GM19193 (cell line): ENCODE data around the gene PRKAB1.
A peak's percentile ranks its signal among the peaks of the same experiment; 100 is the strongest.

Source experiments
- POLR2A ChIP-seq: IDR thresholded peaks from 4 replicates; pipeline ENCODE4 v1.6.1; 2011; ENCODE audit not compliant: insufficient read depth, insufficient read length; ENCODE audit errors: extremely low read depth

PRKAB1 gene

DNA sequence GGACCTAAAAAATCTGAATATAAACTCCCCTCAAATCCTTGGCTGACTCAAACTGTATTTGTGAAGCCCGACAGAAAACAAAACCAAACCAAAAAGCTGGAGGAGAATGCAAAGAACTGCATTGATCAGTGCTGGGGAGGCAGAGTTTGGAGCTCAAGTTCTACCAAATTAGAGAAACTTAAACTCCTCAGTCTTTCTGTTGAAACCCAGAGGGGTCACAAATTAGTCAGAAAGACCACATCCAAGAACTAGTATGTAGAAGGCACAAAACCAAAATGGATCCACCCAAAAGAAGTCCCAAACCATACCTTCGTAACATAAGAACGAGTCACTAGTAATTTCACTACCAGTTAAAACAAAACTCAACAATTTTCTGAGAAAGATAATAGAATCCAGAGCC is 15.3 kb upstream of the PRKAB1 start:
- TF ChIP-seq POLR2A: no peak

DNA sequence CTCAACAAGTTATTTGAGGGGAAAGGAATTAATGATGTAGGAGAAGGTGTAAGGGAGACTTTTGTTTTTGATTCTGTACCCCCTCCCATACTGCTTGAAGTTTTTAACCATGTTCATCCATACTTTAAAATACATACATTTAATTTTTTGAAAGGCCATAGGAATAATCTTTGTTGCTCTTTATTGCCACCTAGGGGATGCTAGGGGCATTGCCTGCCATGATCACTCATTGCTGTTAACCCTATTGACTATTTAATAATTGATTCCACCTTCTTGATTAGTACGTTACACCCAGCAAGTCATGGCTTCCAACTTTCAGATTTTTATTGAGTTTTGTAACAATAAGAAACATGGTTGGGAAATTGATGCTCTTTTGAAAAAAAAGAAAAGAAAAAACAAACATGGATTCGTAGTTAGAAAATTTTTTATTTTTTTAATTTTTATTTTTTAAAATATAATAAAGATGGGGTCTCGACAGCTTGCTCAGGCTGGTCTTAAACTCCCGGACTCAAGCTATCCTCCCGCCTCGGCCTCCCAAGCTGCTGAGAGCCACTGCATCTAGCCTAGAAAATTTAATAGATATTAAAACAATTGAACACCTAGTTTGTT is 8.5 kb upstream of the PRKAB1 start:
- TF ChIP-seq POLR2A: no peak

- no peak for TF ChIP-seq POLR2A
These were observed 7.9 kb upstream of the PRKAB1 start for GRCh38 chr12:119660076-119660475.

GRCh38 chr12:119661882-119662281 is 6.1 kb upstream of the PRKAB1 start:
- TF ChIP-seq POLR2A: no peak

DNA sequence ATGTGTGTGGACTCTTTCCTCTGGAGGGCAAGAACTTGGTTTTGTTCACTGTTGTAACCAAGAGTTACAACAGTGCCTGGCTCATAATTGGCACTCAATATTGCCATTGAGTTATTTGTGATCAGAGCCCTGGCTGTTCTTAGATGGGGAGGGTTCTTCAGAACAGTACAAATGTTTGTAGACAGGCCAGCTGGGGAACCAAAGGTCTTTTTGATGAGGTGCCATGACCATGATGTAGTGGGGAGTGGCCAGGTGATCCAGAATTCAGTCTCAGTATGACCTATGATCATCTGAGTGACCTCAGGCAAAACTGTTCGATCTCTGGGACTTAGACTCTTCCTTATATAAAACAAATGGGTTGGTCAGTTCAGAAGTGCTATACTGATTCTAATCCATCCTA is 3.3 kb upstream of the PRKAB1 start:
- no peak for TF ChIP-seq POLR2A

GRCh38 chr12:119665164-119665929 is 2.6 kb upstream of the PRKAB1 start:
- no peak for TF ChIP-seq POLR2A

DNA sequence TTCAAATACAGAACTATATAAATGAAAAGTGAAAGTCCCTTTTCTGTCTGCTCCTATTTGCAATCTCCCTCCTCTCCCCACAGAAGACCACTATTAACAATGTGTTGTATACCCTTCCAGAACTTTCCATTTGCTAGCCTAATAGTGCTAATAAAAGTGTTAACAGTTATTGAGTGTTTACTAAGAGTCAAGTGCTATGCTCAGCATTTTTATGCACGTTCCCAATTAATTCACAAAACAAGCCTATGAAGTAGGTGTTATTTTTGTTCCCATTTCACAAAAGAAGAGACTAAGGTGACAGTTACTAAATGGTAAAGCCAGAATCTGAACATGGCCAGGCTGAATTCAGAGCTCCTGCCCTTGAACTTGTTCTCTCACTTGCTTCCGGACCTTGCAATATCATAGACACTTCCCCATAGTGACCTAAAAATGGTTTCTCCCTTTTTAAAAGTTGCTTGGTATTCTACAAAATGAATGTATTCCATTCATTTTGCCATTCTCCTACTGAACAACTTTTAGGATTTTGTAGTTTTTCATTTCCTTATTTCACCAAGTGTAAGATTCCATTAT is 1.6 kb upstream of the PRKAB1 start:
- TF ChIP-seq POLR2A: no peak

- TF ChIP-seq POLR2A: no peak
These were observed 895 bp upstream of the PRKAB1 start for GRCh38 chr12:119666900-119667576.

DNA sequence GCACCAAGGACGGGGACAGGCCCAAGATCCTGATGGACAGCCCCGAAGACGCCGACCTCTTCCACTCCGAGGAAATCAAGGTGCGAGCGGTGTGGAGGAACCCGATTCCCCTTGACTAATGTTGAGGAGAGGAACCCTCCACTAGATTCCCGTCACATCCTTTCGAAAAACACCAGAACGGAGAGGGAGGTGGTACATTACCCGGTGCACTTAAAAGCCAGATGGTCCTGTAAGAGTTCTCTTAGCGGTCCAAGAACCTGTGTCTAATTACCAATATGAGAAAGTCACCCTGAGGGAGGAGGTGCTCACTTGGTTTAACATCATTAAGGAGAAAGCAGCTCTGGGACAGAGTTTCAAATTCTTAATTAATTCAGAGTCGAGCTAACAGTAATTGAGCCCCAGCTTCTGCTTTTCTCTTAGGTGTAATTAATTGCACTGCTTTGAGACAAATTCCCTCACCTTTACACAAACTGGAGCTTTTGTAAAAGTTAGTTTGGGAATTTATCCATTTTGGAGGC is 450 bp downstream of the PRKAB1 start:
- TF ChIP-seq POLR2A: no peak

DNA sequence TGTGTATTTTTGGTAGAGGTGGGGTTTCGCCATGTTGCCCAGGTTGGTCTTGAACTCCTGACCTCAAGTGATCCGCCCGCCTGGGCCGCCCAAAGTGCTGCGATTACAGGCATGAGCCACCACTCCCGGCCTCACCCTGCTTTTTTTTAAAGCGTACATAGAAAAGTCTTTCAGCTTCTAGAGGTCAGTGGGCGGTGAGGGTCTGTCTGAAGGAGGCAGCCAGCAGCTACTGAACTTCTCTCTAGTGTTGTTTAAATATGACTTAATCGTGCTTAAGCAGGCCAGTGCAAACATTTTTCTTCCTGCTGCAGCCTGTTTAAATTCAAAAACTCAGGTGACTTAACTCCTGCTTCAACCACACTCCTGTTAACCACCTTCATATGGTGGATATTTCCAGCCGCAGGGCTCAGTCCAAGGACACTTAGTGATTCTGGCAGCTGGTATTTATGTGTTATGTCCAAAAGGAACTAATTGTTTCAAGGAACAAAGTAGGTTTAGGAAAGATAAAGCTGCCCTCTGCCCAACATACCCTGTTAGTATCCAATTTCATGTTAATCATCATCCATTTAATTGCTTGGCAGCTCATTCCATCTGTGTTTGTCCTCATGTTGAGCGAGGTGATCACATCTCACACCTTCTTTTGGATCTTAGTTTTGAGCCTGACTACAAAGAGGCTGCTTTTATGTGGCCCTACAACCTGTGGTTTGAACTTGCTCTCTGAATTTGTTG is 2.0 kb downstream of the PRKAB1 start:
- no peak for TF ChIP-seq POLR2A

GRCh38 chr12:119671070-119671469 is 3.1 kb downstream of the PRKAB1 start:
- no peak for TF ChIP-seq POLR2A

- no peak for TF ChIP-seq POLR2A
These were observed 4.3 kb downstream of the PRKAB1 start for GRCh38 chr12:119672194-119672593.

- TF ChIP-seq POLR2A: no peak
These were observed 5.7 kb downstream of the PRKAB1 start for GRCh38 chr12:119673634-119674033.

- peak; percentile 8 for TF ChIP-seq POLR2A
These were observed 6.6 kb downstream of the PRKAB1 start for GRCh38 chr12:119674560-119674959.

DNA sequence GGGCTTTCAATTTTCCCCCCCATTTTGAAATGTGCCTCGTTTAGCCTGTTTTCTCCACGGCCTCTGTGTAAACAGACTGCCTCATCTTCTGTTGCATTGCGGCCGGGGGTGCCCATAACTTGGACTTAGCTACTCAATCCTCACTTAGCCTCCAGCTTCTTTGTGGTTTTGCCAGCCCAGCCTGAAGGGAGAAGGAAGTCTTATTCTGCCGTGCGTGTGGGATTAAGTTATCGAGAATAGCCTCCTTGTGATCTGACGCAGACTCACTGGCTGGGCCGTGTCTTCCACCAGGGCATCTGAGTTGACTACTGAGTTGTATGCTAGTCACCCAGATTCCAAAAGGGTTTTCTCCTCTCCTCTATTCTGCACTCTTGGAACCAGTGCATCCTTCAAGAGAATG is 8.1 kb downstream of the PRKAB1 start:
- no peak for TF ChIP-seq POLR2A

DNA sequence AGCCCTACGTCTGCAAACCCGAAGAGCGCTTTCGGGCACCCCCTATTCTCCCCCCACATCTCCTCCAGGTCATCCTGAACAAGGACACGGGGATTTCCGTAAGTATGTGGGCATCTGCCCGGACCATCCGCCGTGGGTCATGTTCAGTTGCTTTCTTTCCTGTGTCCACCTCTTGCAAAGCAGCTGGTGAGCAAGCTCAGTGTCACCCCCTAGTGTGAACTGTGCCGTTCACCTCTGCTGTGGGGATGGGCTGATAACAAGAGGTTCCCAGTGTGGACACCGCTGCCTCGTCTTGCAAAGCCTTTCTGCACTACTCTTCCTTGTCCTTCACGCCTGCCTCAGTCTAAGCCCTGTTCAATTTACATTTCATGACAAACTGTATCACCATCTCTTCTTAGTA is 8.6 kb downstream of the PRKAB1 start:
- TF ChIP-seq POLR2A: no peak

DNA sequence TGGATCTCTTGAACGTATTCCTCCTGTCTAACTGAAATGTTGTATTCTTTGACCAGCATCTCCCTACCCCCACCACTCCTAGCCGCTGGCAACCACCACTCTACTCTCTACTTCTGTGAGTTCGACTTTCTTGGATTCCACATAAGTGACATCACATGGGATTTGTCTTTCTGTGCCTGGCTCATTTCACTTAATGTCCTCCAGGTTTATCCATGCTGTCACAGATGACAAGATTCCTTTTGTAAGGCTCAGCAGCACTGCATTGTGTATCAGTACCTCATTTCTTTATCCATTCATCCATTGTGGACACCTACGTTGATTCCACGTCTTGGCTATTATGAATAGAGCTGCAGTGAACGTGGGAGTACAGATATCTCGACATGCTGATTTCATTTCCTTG is 10.5 kb downstream of the PRKAB1 start:
- no peak for TF ChIP-seq POLR2A
